SK-N-SH (cell line): Measurements from ENCODE around the gene SCO1. TPM values are rescaled to one million over a fixed set of nuclear protein-coding genes. Genes with fewer than 3 reads are reported as not detected.

Source experiments
- CTCF ChIA-PET: fragments of 300-600, 350-600 bp; formaldehyde crosslinking; extraction: SDS; loops from one replicate; lab custom pipeline; 2021; lab: Yijun Ruan, JAX
- POLR2A ChIA-PET: fragments of 350-600 bp; sonication (Branson Sonifier 250); formaldehyde crosslinking; extraction: SDS; loops from one replicate; lab custom pipeline; 2020; ENCODE audit warnings: antibody characterized with exemption, inconsistent platforms; lab: Yijun Ruan, JAX
- DNase-seq: peaks from one replicate; pipeline ENCODE4 v3.0.0; 2012
- H2AFZ ChIP-seq: fragments of 200-600 bp; sonication (generic); 2 replicates; pipeline ENCODE4 v1.8.1; 2016; ENCODE audit warnings: antibody characterized with exemption, mild to moderate bottlenecking, low read depth
- H3F3A ChIP-seq: fragments of 200-600 bp; sonication (generic); replicated peaks from 2 replicates; pipeline ENCODE3; 2016; ENCODE audit warnings: antibody characterized with exemption, mild to moderate bottlenecking; ENCODE audit not compliant: insufficient read depth
- H3K27ac ChIP-seq, 2 experiments: fragments of 200-500 bp in 1 of 2; fragments of 200-600 bp in 1 of 2; sonication (Bioruptor generic) in 1 of 2; sonication (generic), shearing (Covaris generic) in 1 of 2; 2 replicates each; pipeline versions ENCODE4 v1.5.1 to v1.6.1; 2014 to 2016; ENCODE audit warnings: low read depth in 2 of 2, inconsistent platforms in 1 of 2, low read length in 1 of 2, mild to moderate bottlenecking in 1 of 2, mixed read lengths in 1 of 2
- H3K27me3 ChIP-seq: fragments of 200-600 bp; sonication (generic), shearing (Covaris generic); 2 replicates; pipeline ENCODE4 v1.6.1; 2016; ENCODE audit warnings: mixed run types; ENCODE audit not compliant: insufficient read depth
- H3K36me3 ChIP-seq, 2 experiments: fragments of 200-500 bp in 1 of 2; fragments of 200-600 bp in 1 of 2; sonication (Bioruptor generic) in 1 of 2; sonication (generic) in 1 of 2; replicated peaks in 1 of 2; 2 replicates each; pipeline versions ENCODE3 to v1.5.1; 2014 to 2016; ENCODE audit warnings: low read length in 1 of 2, mild to moderate bottlenecking in 1 of 2; ENCODE audit not compliant: insufficient read depth in 2 of 2, control insufficient read depth in 1 of 2
- H3K4me1 ChIP-seq, 2 experiments: fragments of 200-500 bp in 1 of 2; fragments of 200-600 bp in 1 of 2; sonication (Bioruptor generic) in 1 of 2; sonication (generic), shearing (Covaris generic) in 1 of 2; 2 replicates each; pipeline versions ENCODE4 v1.5.1 to v1.6.1; 2014 to 2016; ENCODE audit warnings: low read depth in 1 of 2, low read length in 1 of 2, mixed run types in 1 of 2; ENCODE audit not compliant: insufficient read depth in 2 of 2, control insufficient read depth in 1 of 2
- H3K4me2 ChIP-seq: fragments of 200-600 bp; sonication (generic), shearing (Covaris generic); 2 replicates; pipeline ENCODE4 v1.6.1; 2017; ENCODE audit warnings: mixed run types
- H3K4me3 ChIP-seq, 2 experiments: fragments of 200-500 bp in 1 of 2; fragments of 200-600 bp in 1 of 2; sonication (Bioruptor generic) in 1 of 2; sonication (generic), shearing (Covaris generic) in 1 of 2; 2 replicates each; pipeline versions ENCODE4 v1.5.1 to v1.8.1; 2014 to 2016; ENCODE audit warnings: low read depth in 2 of 2, inconsistent platforms in 1 of 2, low read length in 1 of 2, mild to moderate bottlenecking in 1 of 2, mixed read lengths in 1 of 2, moderate library complexity in 1 of 2
- H3K79me2 ChIP-seq: fragments of 200-600 bp; sonication (generic); 2 replicates; pipeline ENCODE4 v1.8.1; 2017; ENCODE audit warnings: mild to moderate bottlenecking; ENCODE audit not compliant: insufficient read depth
- H3K9ac ChIP-seq: fragments of 200-600 bp; sonication (generic); 2 replicates; pipeline ENCODE4 v1.6.1; 2017; ENCODE audit warnings: mixed run types
- H3K9me2 ChIP-seq: fragments of 200-600 bp; sonication (generic); 2 replicates; pipeline ENCODE4 v1.6.1; 2017; ENCODE audit warnings: mixed run types
- H3K9me3 ChIP-seq: fragments of 200-600 bp; sonication (generic); 2 replicates; pipeline ENCODE4 v1.6.1; 2017; ENCODE audit warnings: mixed run types, mild to moderate bottlenecking, moderate library complexity
- H4K20me1 ChIP-seq: fragments of 200-600 bp; sonication (generic); 2 replicates; pipeline ENCODE4 v1.6.1; 2017; ENCODE audit warnings: mild to moderate bottlenecking, mixed run types; ENCODE audit not compliant: insufficient read depth
- FOSL2 ChIP-seq: IDR thresholded peaks from 2 replicates; pipeline ENCODE4 v1.4.0; 2012; ENCODE audit warnings: low read depth, mild to moderate bottlenecking, moderate library complexity, borderline replicate concordance
- FOXJ3 ChIP-seq: sonication (generic); formaldehyde crosslinking; IDR thresholded peaks from 2 replicates; pipeline ENCODE4 v1.5.1; 2020; ENCODE audit warnings: mild to moderate bottlenecking, missing genetic modification reagents
- GABPA ChIP-seq: IDR thresholded peaks from 2 replicates; pipeline ENCODE4 v1.4.0; 2012; ENCODE audit warnings: low read depth, mild to moderate bottlenecking
- MEF2A ChIP-seq: IDR thresholded peaks from 2 replicates; pipeline ENCODE4 v1.4.0; 2012; ENCODE audit warnings: low read depth, borderline replicate concordance
- PBX3 ChIP-seq: IDR thresholded peaks from 2 replicates; pipeline ENCODE4; 2012
- RAD21 ChIP-seq: IDR thresholded peaks from 2 replicates; pipeline ENCODE4 v1.6.1; 2012; ENCODE audit warnings: mild to moderate bottlenecking, low read length
- RFX5 ChIP-seq: IDR thresholded peaks from 2 replicates; pipeline ENCODE4 v1.6.1; 2012; ENCODE audit warnings: mild to moderate bottlenecking, improper control_type of control experiment, low read length
- USF2 ChIP-seq: fragments of 150-350 bp; IDR thresholded peaks from 2 replicates; pipeline ENCODE4 v1.6.1; 2017; ENCODE audit warnings: antibody characterized with exemption, low read length, low read depth, borderline replicate concordance
- ZBTB33 ChIP-seq: IDR thresholded peaks from 2 replicates; pipeline ENCODE4 v1.4.0; 2012; ENCODE audit warnings: low read depth, borderline replicate concordance
- WGBS: methylation state at CpG from one replicate; pipeline ENCODE4 v1.1.6; 2017; ENCODE audit warnings: low lambda C conversion rate; 5-methylcytosine and 5-hydroxymethylcytosine counted together
- polyA plus RNA-seq, 3 experiments: library from polyadenylated mRNA; depleted of rRNA; stranded (reverse); fragments of >200 nt; gene quantifications; 2 replicates each; pipeline ENCODE4 v1.2.3, GENCODE V29; 2012

SCO1 gene
- polyA plus RNA-seq, 1 of the 3 experiments (the other 2 are of a cell fraction): 28.6 TPM

- no peak for DNase-seq
- H3K4me3 ChIP-seq: no peak overlapping the region
Measured at GRCh38 chr17:10743316-10744009, 46.1 kb upstream of the SCO1 start.

More at GRCh38 chr17:10743316-10744009, 46.1 kb upstream of the SCO1 start:
- H3K4me1 ChIP-seq: peaks cover 0 to 30% of the 10 kb centered on the region in 2 experiments; a peak in 2 of 4 replicates
- TF ChIP-seq RAD21 (no peak), FOXJ3 (no peak), USF2 (no peak), PBX3 (no peak), FOSL2 (no peak), ZBTB33 (no peak), RFX5 (no peak), GABPA (no peak), MEF2A (no peak)
- H3K36me3 ChIP-seq: no peaks in the 10 kb centered on the region
- POLR2A ChIA-PET: no interaction called here
- H4K20me1 ChIP-seq: no peaks in the 10 kb centered on the region
- no peaks in the 10 kb centered on the region for H3K9me2 ChIP-seq
- no peaks in the 10 kb centered on the region for H3F3A ChIP-seq
- H3K9ac ChIP-seq: no peak overlapping the region
- CTCF ChIA-PET: interaction anchor here (8.5 kb wide), 1 partner anchor 102 kb away, joined by 165 read pairs; no protein-coding TSS in a partner anchor
- no peak overlapping the region for H2AFZ ChIP-seq
- H3K27ac ChIP-seq: no peak overlapping the region
- H3K9me3 ChIP-seq: no peaks in the 10 kb centered on the region
- H3K4me2 ChIP-seq: no peak overlapping the region
- WGBS: 60% methylated on average over 8 of the region's 8 CpGs
- H3K27me3 ChIP-seq: no peaks in the 10 kb centered on the region; the same call in 1 of the 2 replicates
- H3K79me2 ChIP-seq: no peaks in the 10 kb centered on the region
